ENCODE data around the gene SERPINF2.
"Not testable (repeated sequence)": the region's sequence is repeated elsewhere in the genome, so short reads cannot be mapped to it uniquely, and the experiment has no call there.

Gene SERPINF2

DNA sequence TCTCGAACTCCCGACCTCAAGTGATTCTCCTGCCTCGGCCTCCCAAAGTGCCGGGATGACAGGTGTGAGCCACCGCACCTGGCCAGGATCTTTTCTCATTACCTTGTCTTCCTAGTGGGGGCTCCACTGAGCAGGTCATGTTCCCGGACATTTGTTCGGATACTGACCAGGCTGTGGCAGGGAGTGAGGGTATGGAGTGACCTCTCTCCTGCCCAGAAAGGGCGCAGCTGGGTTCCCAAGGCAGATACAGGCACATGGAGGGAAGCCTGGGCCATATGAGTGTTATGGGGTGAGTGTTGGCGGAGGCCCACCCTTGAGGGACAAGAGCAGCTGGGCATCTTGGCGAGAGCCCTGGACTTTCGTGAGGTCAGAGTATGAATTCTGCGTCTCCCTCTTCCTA, 24.7 kb downstream of the SERPINF2 start:
- 0 out of 2 replicates have a peak overlapping the region, but pooled peaks have one; percentile 82 for H3K27ac ChIP-seq
- no peak for TF ChIP-seq Cebpa-rat (IDR thresholded peaks at IDR 0.05)
- no peaks in the 10 kb centered on the region for H3K27me3 ChIP-seq
- no peak overlapping the region for H3K4me3 ChIP-seq
- no peaks in the 10 kb centered on the region for H4K20me1 ChIP-seq
- no peaks in the 10 kb centered on the region for H3K36me3 ChIP-seq
- no peak overlapping the region for H3K9ac ChIP-seq
- no peaks in the 10 kb centered on the region for H3K9me3 ChIP-seq
- peaks cover 98% of the 10 kb centered on the region for H3K4me1 ChIP-seq
- no peak overlapping the region for H3K4me2 ChIP-seq

DNA sequence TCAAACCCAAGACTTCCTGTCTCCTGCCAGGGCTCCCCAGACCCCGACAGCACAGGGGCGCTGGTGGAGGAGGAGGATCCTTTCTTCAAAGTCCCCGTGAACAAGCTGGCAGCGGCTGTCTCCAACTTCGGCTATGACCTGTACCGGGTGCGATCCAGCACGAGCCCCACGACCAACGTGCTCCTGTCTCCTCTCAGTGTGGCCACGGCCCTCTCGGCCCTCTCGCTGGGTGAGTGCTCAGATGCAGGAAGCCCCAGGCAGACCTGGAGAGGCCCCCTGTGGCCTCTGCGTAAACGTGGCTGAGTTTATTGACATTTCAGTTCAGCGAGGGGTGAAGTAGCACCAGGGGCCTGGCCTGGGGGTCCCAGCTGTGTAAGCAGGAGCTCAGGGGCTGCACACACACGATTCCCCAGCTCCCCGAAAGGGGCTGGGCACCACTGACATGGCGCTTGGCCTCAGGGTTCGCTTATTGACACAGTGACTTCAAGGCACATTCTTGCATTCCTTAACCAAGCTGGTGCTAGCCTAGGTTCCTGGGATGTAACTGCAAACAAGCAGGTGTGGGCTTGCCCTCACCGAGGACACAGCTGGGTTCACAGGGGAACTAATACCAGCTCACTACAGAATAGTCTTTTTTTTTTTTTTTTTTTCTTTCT, 27.3 kb downstream of the SERPINF2 start:
- Histone ChIP-seq H3K4me2 (peak overlapping the region; percentile 96), H3K9ac (peak overlapping the region; percentile 79), H3K4me1 (peaks cover 94% of the 10 kb centered on the region), H3K27me3 (no peaks in the 10 kb centered on the region), H4K20me1 (no peaks in the 10 kb centered on the region), H3K27ac (peak overlapping the region; percentile 94), H3K36me3 (peaks cover 16% of the 10 kb centered on the region; the same call in 1 of the 2 replicates), H3K9me3 (no peaks in the 10 kb centered on the region), H3K4me3 (peak overlapping the region; percentile 55)
- no peak for TF ChIP-seq Cebpa-rat (IDR thresholded peaks at IDR 0.05)

DNA sequence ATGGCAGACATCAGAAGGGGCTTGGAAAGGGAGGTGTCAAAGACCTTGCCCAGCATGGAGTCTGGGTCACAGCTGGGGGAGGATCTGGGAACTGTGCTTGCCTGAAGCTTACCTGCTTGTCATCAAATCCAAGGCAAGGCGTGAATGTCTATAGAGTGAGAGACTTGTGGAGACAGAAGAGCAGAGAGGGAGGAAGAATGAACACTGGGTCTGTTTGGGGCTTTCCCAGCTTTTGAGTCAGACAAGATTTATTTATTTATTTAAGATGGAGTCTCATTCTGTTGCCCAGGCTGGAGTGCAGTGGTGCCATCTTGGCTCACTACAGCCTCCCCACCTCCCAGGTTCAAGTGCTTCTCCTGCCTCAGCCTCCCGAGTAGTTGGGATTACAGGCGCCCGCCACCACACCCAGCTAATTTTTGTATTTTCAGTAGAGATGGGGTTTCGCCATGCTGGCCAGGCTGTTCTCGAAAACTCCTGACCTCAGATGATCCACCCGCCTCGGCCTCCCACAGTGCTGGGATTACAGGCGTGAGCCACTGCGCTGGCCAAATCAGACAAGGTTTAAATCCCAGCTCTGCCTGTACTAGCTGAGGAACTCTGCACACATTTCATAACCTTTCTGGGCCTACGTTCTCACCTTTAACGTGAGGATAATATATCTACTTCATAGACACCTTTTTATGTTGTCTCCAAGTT, 30.5 kb downstream of the SERPINF2 start:
- not testable (repeated sequence) for H3K9ac ChIP-seq, H4K20me1 ChIP-seq, H3K9me3 ChIP-seq, H3K4me3 ChIP-seq, H3K4me2 ChIP-seq, H3K27me3 ChIP-seq, H3K27ac ChIP-seq
- Histone ChIP-seq H3K36me3 (peaks cover 48% of the 10 kb centered on the region), H3K4me1 (peaks cover 73% of the 10 kb centered on the region)

DNA sequence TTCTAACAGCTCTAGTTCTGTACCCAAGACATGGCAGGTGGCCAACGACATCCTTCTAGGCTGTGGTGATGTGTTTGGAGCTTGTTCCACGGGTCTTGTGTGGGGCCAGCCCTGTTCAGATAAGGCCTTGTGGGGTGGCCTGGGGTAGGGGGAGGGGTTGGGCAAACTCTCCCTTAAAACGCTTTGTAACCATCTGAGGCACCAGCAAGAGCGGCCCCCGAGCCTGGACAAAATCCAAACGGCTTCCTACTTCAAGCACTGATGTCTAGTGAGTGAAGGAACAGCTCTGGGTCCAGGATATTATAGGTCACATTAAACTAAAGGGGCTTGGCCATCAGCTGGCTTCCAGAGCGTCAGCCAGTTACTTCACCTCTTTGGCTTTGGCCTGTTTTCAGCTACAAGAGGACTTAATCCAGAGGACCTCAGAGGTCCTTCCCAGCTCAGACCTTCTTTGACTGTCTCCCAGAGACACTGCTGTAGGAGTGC, 31.1 kb downstream of the SERPINF2 start:
- Histone ChIP-seq H3K36me3 (peaks cover 54% of the 10 kb centered on the region), H3K4me2 (0 out of 2 replicates have a peak overlapping the region, but pooled peaks have one; percentile 57), H3K9ac (no peak overlapping the region), H4K20me1 (no peaks in the 10 kb centered on the region), H3K27me3 (no peaks in the 10 kb centered on the region), H3K9me3 (no peaks in the 10 kb centered on the region), H3K27ac (peak overlapping the region; percentile 60), H3K4me3 (no peak overlapping the region), H3K4me1 (peaks cover 69% of the 10 kb centered on the region)
- TF ChIP-seq Cebpa-rat (IDR thresholded peaks at IDR 0.05), result no peak

DNA sequence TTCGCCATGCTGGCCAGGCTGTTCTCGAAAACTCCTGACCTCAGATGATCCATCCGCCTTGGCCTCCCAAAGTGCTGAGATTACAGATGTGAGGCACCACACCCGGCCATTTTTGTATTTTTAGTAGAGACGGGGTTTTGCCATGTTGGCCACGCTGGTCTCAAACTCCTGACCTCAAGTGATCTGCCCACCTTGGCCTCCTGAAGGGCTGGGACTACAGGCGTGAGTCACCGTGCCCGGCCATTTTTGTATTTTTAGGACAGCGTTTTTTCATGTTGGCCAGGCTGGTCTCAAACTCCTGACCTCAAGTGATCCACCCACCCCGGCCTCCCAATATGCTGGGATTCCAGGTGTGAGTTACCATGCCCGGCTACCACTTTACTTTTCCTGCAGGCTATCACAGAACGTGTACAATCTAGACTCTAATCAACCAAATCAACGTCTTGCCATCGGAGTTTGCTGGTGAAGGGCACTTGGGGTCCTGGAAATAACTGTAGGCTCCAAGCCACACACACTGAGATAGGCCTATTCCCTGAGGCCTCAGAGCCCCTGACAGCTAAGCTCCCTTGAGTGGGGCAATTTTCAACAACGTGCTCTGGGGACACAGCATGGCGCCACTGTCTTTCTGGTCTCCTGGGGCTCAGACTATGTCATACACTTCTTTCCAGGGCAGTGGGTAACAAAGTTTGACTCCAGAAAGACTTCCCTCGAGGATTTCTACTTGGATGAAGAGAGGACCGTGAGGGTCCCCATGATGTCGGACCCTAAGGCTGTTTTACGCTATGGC, 31.9 kb downstream of the SERPINF2 start:
- H3K4me2 ChIP-seq, result peak overlapping the region; percentile 57
- H3K9me3 ChIP-seq, result no peaks in the 10 kb centered on the region
- peak overlapping the region; percentile 60 for H3K27ac ChIP-seq
- TF ChIP-seq Cebpa-rat (IDR thresholded peaks at IDR 0.05), result no peak
- peaks cover 69% of the 10 kb centered on the region for H3K4me1 ChIP-seq
- H4K20me1 ChIP-seq, result no peaks in the 10 kb centered on the region
- H3K36me3 ChIP-seq, result peaks cover 57% of the 10 kb centered on the region
- H3K9ac ChIP-seq, result no peak overlapping the region
- H3K4me3 ChIP-seq, result no peak overlapping the region
- no peaks in the 10 kb centered on the region for H3K27me3 ChIP-seq

DNA sequence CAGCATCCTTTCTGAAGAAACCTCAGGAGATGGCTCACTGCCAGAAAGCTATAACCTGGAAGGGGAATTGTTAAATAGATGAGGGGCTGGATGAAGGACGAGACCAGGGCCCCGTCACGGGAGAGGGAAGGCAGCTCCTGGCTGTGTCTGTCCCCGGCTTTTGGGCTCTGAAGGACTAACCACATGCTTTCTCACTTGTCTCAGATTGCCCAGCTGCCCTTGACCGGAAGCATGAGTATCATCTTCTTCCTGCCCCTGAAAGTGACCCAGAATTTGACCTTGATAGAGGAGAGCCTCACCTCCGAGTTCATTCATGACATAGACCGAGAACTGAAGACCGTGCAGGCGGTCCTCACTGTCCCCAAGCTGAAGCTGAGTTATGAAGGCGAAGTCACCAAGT, 33.7 kb downstream of the SERPINF2 start:
- Histone ChIP-seq H3K9ac (no peak overlapping the region), H3K4me1 (peaks cover 68% of the 10 kb centered on the region), H3K4me3 (no peak overlapping the region), H4K20me1 (no peaks in the 10 kb centered on the region), H3K4me2 (no peak overlapping the region), H3K27ac (no peak overlapping the region), H3K9me3 (no peaks in the 10 kb centered on the region), H3K36me3 (peaks cover 63% of the 10 kb centered on the region), H3K27me3 (no peaks in the 10 kb centered on the region)
- no peak for TF ChIP-seq Cebpa-rat (IDR thresholded peaks at IDR 0.05)

DNA sequence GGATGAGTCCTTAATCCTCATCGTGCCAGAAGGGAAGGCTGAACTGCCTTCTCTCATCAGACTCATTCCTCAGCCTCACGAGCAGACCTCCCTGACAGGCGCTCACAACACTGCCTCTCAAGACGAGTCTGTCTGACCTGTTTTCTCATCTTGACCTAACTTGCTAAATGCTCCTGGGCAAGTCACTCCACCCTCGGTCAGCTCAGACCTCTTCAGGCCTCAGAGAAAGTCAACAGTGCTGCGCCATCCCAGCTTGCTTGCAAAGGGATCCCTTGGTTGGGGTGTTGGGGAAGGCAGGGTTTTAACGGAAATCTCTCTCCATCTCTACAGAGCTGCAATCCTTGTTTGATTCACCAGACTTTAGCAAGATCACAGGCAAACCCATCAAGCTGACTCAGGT, 34.2 kb downstream of the SERPINF2 start:
- no peak overlapping the region for H3K4me2 ChIP-seq
- H3K4me1 ChIP-seq, result peaks cover 68% of the 10 kb centered on the region
- peaks cover 68% of the 10 kb centered on the region for H3K36me3 ChIP-seq
- 0 out of 2 replicates have a peak overlapping the region, but pooled peaks have one; percentile 18 for H3K27ac ChIP-seq
- no peaks in the 10 kb centered on the region for H3K27me3 ChIP-seq
- TF ChIP-seq Cebpa-rat (IDR thresholded peaks at IDR 0.05), result no peak
- H4K20me1 ChIP-seq, result no peaks in the 10 kb centered on the region
- H3K9ac ChIP-seq, result no peak overlapping the region
- no peak overlapping the region for H3K4me3 ChIP-seq
- no peaks in the 10 kb centered on the region for H3K9me3 ChIP-seq

DNA sequence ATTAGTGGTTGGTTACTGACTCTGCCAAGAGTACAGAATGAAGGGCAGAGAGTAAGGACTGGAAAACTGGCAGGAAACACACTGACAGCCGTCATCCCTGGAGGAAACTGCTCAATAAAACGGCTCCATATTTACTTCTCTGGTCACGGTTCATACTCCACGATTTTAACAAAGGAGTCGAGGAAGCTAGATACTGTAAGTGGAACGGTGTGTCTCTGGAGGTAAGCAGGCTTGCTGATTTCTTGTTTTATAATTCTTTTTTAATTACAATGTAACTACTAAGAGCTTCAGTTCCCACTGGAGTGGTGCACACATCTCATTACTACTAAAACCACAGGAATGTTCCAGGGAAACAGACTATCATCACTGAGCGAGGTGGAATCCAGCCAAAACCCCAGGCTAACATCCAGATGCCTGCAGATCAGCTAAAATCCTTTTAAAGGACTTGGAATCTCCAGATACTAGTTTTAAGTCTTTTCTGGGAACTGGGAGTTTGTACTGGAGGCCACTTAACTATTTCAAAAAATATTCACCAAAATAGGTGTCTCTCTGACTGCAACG, 37.0 kb downstream of the SERPINF2 start:
- Histone ChIP-seq H4K20me1 (no peaks in the 10 kb centered on the region), H3K36me3 (peaks cover 61% of the 10 kb centered on the region), H3K9ac (peak overlapping the region; percentile 65), H3K4me3 (peak overlapping the region; percentile 25; the same call in 1 of the 2 replicates), H3K27ac (peak overlapping the region; percentile 78), H3K9me3 (no peaks in the 10 kb centered on the region), H3K4me1 (peaks cover 71% of the 10 kb centered on the region), H3K4me2 (peak overlapping the region; percentile 74), H3K27me3 (no peaks in the 10 kb centered on the region)
- no peak for TF ChIP-seq Cebpa-rat (IDR thresholded peaks at IDR 0.05)

DNA sequence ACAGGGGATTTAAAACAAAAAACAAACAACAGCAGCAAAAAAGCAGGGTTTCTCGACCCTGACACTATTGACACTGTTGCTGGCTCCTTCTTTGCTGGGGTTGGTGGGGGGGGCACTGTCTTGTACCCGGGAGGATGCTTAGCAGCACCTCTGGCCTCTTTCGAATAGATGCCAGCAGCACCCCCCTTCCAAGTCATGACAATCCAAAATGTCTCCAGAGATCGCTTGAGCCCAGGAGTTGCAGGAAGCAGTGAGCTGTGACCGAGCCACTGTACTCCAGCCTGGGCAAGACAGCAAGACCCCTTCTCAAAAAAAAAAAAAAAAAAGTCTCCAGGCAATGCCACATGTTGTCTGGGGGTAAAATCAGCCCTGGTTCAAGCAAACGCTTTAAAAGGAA, 39.5 kb downstream of the SERPINF2 start:
- peaks cover 59% of the 10 kb centered on the region for H3K36me3 ChIP-seq
- H3K27me3 ChIP-seq, result no peaks in the 10 kb centered on the region
- H3K9me3 ChIP-seq, result no peaks in the 10 kb centered on the region
- no peak for TF ChIP-seq Cebpa-rat (IDR thresholded peaks at IDR 0.05)
- H3K4me1 ChIP-seq, result peaks cover 59% of the 10 kb centered on the region
- peak overlapping the region; percentile 87 for H3K4me2 ChIP-seq
- peak overlapping the region; percentile 71; the same call in 1 of the 2 replicates for H3K9ac ChIP-seq
- H3K27ac ChIP-seq, result peak overlapping the region; percentile 83
- H3K4me3 ChIP-seq, result peak overlapping the region; percentile 4; the same call in 1 of the 2 replicates
- no peaks in the 10 kb centered on the region for H4K20me1 ChIP-seq

Measured in BLaER1 (cell line).